CD4-positive, CD25-positive, alpha-beta regulatory T cell (primary cell): ENCODE measurements around the gene FBF1. TPM values are rescaled to one million over a fixed set of nuclear protein-coding genes. Genes with fewer than 3 reads are reported as not detected.
A peak's percentile ranks its signal among the peaks of the same experiment; 100 is the strongest.

ENCODE experiments used
- ATAC-seq, 2 donors: fragments of 150-1000 bp; cut with Tn5 transposase; one replicate each; pipeline ENCODE4 v1.10.0; 2021; ENCODE audit warnings: low read depth in 2 of 2, moderate number of reproducible peaks in 2 of 2, moderate library complexity in 1 of 2
- DNase-seq, 3 donors: peaks; one replicate each; pipeline versions ENCODE4 v3.0.0 to v3.0.0-alpha.2; 2012 to 2022; ENCODE audit warnings: mixed read lengths in 1 of 3
- H3K27ac ChIP-seq: one replicate; pipeline ENCODE4 v1.7.0; 2013; ENCODE audit warnings: mild to moderate bottlenecking, low read length; ENCODE audit not compliant: insufficient read depth, poor library complexity, severe bottlenecking
- H3K27me3 ChIP-seq: one replicate; pipeline ENCODE4 v1.7.0; 2013; ENCODE audit warnings: low read length; ENCODE audit not compliant: control insufficient read depth, insufficient read depth
- H3K36me3 ChIP-seq: one replicate; pipeline ENCODE4 v1.7.0; 2013; ENCODE audit warnings: mild to moderate bottlenecking, low read length, moderate library complexity; ENCODE audit not compliant: control insufficient read depth, insufficient read depth
- H3K4me1 ChIP-seq: 2 replicates; pipeline ENCODE4 v1.7.0; 2013; ENCODE audit warnings: mild to moderate bottlenecking, low read length; ENCODE audit not compliant: insufficient read depth, control insufficient read depth, poor library complexity, severe bottlenecking
- H3K4me3 ChIP-seq: one replicate; pipeline ENCODE4 v1.7.0; 2013; ENCODE audit warnings: low read depth, mild to moderate bottlenecking, low read length, moderate library complexity
- H3K9me3 ChIP-seq, 2 experiments: 1 replicate in 1 of 2; 2 replicates in 1 of 2; pipeline ENCODE4 v1.7.0; 2013; ENCODE audit warnings: low read length in 2 of 2, mild to moderate bottlenecking in 1 of 2, moderate library complexity in 1 of 2; ENCODE audit not compliant: control insufficient read depth in 2 of 2
- H3K27ac Mint-ChIP-seq, 3 donors: one replicate each; pipeline ENCODE4 v1.8.0; 2020 to 2022; ENCODE audit warnings: mild to moderate bottlenecking in 3 of 3, mixed read lengths in 3 of 3, moderate library complexity in 2 of 3
- H3K27me3 Mint-ChIP-seq: one replicate; pipeline ENCODE4 v1.8.0; 2022; ENCODE audit warnings: mild to moderate bottlenecking, mixed read lengths
- H3K36me3 Mint-ChIP-seq: one replicate; pipeline ENCODE4 v1.8.0; 2020; ENCODE audit warnings: mixed read lengths
- H3K4me1 Mint-ChIP-seq, 4 donors: one replicate each; pipeline ENCODE4 v1.8.0; 2020 to 2022; ENCODE audit warnings: mixed read lengths in 4 of 4, mild to moderate bottlenecking in 1 of 4
- H3K4me3 Mint-ChIP-seq, 4 donors: one replicate each; pipeline ENCODE4 v1.8.0; 2020 to 2022; ENCODE audit warnings: mild to moderate bottlenecking in 4 of 4, mixed read lengths in 4 of 4, moderate library complexity in 3 of 4
- H3K9me3 Mint-ChIP-seq, 7 donors: one replicate each; pipeline ENCODE4 v1.8.0; 2020 to 2022; ENCODE audit warnings: mixed read lengths in 7 of 7, mild to moderate bottlenecking in 3 of 7, moderate library complexity in 2 of 7
- polyA plus RNA-seq, 4 donors: library from polyadenylated mRNA; unstranded; fragments of 300-500 nt; fragmentation: Illumina TruSeq; gene quantifications; one replicate each; pipeline ENCODE4 v1.2.3, GENCODE V29; 2021
- total RNA-seq: library from RNA; stranded (reverse); gene quantifications from one replicate; pipeline ENCODE4 v1.2.3, GENCODE V29; 2022

FBF1 gene
- total and polyA plus RNA-seq, 5 donors from 2014 or later = 1.7 to 15.5 (median 2.9) TPM

GRCh38 chr17:75965468-75965867 is 24.6 kb upstream of the FBF1 start:
- Histone ChIP-seq H3K9me3 (no peaks in the 10 kb centered on the region), H3K27me3 (no peaks in the 10 kb centered on the region), H3K4me3 (no peak overlapping the region), H3K27ac (no peak overlapping the region), H3K4me1 (no peaks in the 10 kb centered on the region), H3K36me3 (peaks cover 10% of the 10 kb centered on the region)
- no peak for DNase-seq
- peak overlapping the region in 1 of 4 donors; percentile 87 for H3K4me3 Mint-ChIP-seq
- H3K36me3 Mint-ChIP-seq = peaks cover 9% of the 10 kb centered on the region
- peak overlapping the region in 1 of 3 donors; percentile 61 for H3K27ac Mint-ChIP-seq
- no peaks in the 10 kb centered on the region for H3K27me3 Mint-ChIP-seq
- ATAC-seq = no peak
- H3K9me3 Mint-ChIP-seq = no peaks in the 10 kb centered on the region
- H3K4me1 Mint-ChIP-seq = peaks cover 7 to 16% (median 14%) of the 10 kb centered on the region in 4 donors

GRCh38 chr17:75959839-75960511 is 19.1 kb upstream of the FBF1 start:
- Mint-ChIP-seq H3K36me3 (peaks cover 18% of the 10 kb centered on the region), H3K27ac (no peak overlapping the region), H3K4me1 (peaks cover 4 to 17% (median 7%) of the 10 kb centered on the region in 4 donors), H3K27me3 (no peaks in the 10 kb centered on the region), H3K9me3 (no peaks in the 10 kb centered on the region), H3K4me3 (no peak overlapping the region)
- Histone ChIP-seq H3K4me3 (no peak overlapping the region), H3K4me1 (no peaks in the 10 kb centered on the region), H3K36me3 (peaks cover 12% of the 10 kb centered on the region), H3K9me3 (no peaks in the 10 kb centered on the region), H3K27me3 (no peaks in the 10 kb centered on the region), H3K27ac (no peak overlapping the region)
- ATAC-seq (no peak), DNase-seq (no peak)

- Mint-ChIP-seq H3K36me3 (peaks cover 18% of the 10 kb centered on the region), H3K9me3 (no peaks in the 10 kb centered on the region), H3K4me3 (no peak overlapping the region), H3K27me3 (no peaks in the 10 kb centered on the region), H3K4me1 (peaks cover 3 to 17% (median 7%) of the 10 kb centered on the region in 4 donors), H3K27ac (no peak overlapping the region)
- Histone ChIP-seq H3K36me3 (peaks cover 17% of the 10 kb centered on the region), H3K27ac (no peak overlapping the region), H3K9me3 (no peaks in the 10 kb centered on the region), H3K27me3 (no peaks in the 10 kb centered on the region), H3K4me3 (no peak overlapping the region), H3K4me1 (no peaks in the 10 kb centered on the region)
- DNase-seq = no peak
- ATAC-seq = no peak
These were observed 18.4 kb upstream of the FBF1 start for GRCh38 chr17:75959051-75959838.

GRCh38 chr17:75950855-75951554 is 10.2 kb upstream of the FBF1 start:
- Mint-ChIP-seq H3K27ac (no peak overlapping the region), H3K27me3 (no peaks in the 10 kb centered on the region), H3K36me3 (peaks cover 40% of the 10 kb centered on the region), H3K4me3 (no peak overlapping the region), H3K4me1 (no peaks in the 10 kb centered on the region), H3K9me3 (no peaks in the 10 kb centered on the region)
- peak in 1 of 3 donors; percentile 55 for DNase-seq
- no peak overlapping the region for H3K4me3 ChIP-seq
- H3K36me3 ChIP-seq = peaks cover 78% of the 10 kb centered on the region
- H3K27ac ChIP-seq = no peak overlapping the region
- H3K27me3 ChIP-seq = no peaks in the 10 kb centered on the region
- no peaks in the 10 kb centered on the region for H3K4me1 ChIP-seq
- H3K9me3 ChIP-seq = no peaks in the 10 kb centered on the region
- ATAC-seq = no peak

GRCh38 chr17:75950421-75950820 is 9.6 kb upstream of the FBF1 start:
- Histone ChIP-seq H3K27ac (no peak overlapping the region), H3K4me3 (no peak overlapping the region), H3K9me3 (no peaks in the 10 kb centered on the region), H3K27me3 (no peaks in the 10 kb centered on the region), H3K36me3 (peaks cover 73% of the 10 kb centered on the region), H3K4me1 (no peaks in the 10 kb centered on the region)
- H3K27me3 Mint-ChIP-seq = no peaks in the 10 kb centered on the region
- H3K4me1 Mint-ChIP-seq = no peaks in the 10 kb centered on the region
- ATAC-seq = no peak
- H3K27ac Mint-ChIP-seq = no peak overlapping the region
- no peaks in the 10 kb centered on the region for H3K9me3 Mint-ChIP-seq
- H3K36me3 Mint-ChIP-seq = peaks cover 41% of the 10 kb centered on the region
- H3K4me3 Mint-ChIP-seq = no peak overlapping the region
- no peak for DNase-seq

- ATAC-seq (no peak), DNase-seq (no peak)
- Histone ChIP-seq H3K27ac (no peak overlapping the region), H3K9me3 (no peaks in the 10 kb centered on the region), H3K27me3 (no peaks in the 10 kb centered on the region), H3K36me3 (peaks cover 32% of the 10 kb centered on the region), H3K4me3 (no peak overlapping the region), H3K4me1 (peaks cover 10% of the 10 kb centered on the region)
- H3K4me3 Mint-ChIP-seq = no peak overlapping the region
- peaks cover 22% of the 10 kb centered on the region for H3K36me3 Mint-ChIP-seq
- H3K27ac Mint-ChIP-seq = no peak overlapping the region
- H3K4me1 Mint-ChIP-seq = peaks cover 0 to 15% (median 8%) of the 10 kb centered on the region in 4 donors
- no peaks in the 10 kb centered on the region for H3K9me3 Mint-ChIP-seq
- H3K27me3 Mint-ChIP-seq = no peaks in the 10 kb centered on the region
These were observed 4.4 kb upstream of the FBF1 start for GRCh38 chr17:75945211-75945610.

GRCh38 chr17:75943491-75943890 is 2.6 kb upstream of the FBF1 start:
- no peaks in the 10 kb centered on the region for H3K27me3 Mint-ChIP-seq
- H3K9me3 Mint-ChIP-seq = no peaks in the 10 kb centered on the region
- no peak for DNase-seq
- H3K4me3 Mint-ChIP-seq = no peak overlapping the region
- H3K4me1 Mint-ChIP-seq = peaks cover 0 to 17% (median 9%) of the 10 kb centered on the region in 4 donors
- no peak overlapping the region for H3K4me3 ChIP-seq
- no peaks in the 10 kb centered on the region for H3K9me3 ChIP-seq
- peaks cover 12% of the 10 kb centered on the region for H3K4me1 ChIP-seq
- ATAC-seq = no peak
- no peak overlapping the region for H3K27ac ChIP-seq
- H3K36me3 Mint-ChIP-seq = peaks cover 12% of the 10 kb centered on the region
- H3K27ac Mint-ChIP-seq = no peak overlapping the region
- H3K36me3 ChIP-seq = peaks cover 17% of the 10 kb centered on the region
- H3K27me3 ChIP-seq = no peaks in the 10 kb centered on the region
